Mammary microvascular endothelial cell (primary cell): ENCODE measurements around the gene UPP1. TPM values are rescaled to one million over a fixed set of nuclear protein-coding genes. Genes with fewer than 3 reads are reported as not detected.

Experiments used
- total RNA-seq: library from RNA; depleted of rRNA; stranded (reverse); fragments of >200 nt; gene quantifications from 2 replicates; pipeline ENCODE4 v1.2.3, GENCODE V29; 2015

UPP1 gene
- 96.7 and 97.0 TPM in 2 replicates for total RNA-seq

DNA sequence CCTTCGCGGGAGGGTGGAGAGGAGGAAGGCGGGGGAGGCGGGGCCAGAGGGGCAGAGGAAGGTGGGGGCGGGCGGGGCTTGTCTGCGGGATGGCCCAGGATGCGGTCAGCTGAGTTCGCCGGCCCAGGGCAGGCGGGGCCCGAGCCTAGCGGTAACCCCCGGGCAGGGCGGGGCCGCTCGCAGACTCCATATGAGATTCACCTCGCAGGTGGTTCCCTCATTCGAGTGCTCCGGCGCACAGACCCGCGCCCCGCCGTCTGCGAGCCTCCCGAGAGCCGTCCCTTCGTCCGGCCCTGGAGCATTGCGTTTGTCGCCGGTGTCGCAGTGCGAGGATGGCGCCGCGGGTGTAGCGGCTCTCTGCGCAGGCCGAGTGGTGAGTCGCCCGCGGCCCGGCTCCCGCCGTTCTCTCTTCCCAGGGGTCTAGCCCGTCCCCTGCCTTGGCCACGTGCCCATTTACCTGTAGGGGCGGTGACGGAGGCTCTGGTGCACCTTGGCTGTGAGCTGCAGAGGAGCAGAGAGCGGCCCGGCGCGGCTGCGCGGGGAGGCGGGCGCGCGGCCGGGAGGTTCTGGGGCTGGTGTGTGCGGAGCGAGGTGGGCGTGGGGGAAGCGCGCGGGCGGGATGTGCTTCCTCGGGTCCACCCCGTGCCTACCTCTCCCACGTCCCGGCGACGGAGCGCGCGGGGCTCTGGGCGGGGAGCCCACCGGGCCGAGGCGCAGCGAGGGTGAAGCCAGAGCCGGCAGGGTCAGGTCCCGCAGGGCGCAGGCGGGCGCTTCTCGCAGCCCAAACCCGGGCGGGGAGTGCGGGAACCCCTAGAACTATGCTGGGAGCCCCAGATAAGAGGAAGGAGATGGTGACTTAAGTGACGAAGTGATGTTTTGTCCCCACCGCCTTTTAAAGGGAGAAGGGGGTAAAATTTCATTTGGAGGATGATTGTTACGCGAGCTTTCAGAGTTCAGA, at the start of gene UPP1:
UPP1 (plus strand) TSS at position 220 of the 958 bp plus-strand sequence. CDS start 5,519 bp downstream, outside the sequence.

Other genes with a start within 250 kb of the UPP1 start
- gene PKD1L1, start 140.8 kb upstream of the UPP1 start, total RNA-seq = 1.8 TPM in 2 replicates
- 22.8 and 41.6 TPM in 2 replicates for gene HUS1, start 109.7 kb upstream of the UPP1 start, total RNA-seq
- gene SUN3, start 60.2 kb upstream of the UPP1 start, total RNA-seq = not detected in 2 replicates
- 0.15 and 0.20 TPM in 2 replicates for gene C7orf57, start 53.7 kb upstream of the UPP1 start, total RNA-seq
- under 0.01 and 0.05 TPM in 2 replicates for gene ABCA13, start 82.2 kb downstream of the UPP1 start, total RNA-seq